Measurements from ENCODE around the gene FTCDNL1.

FTCDNL1 gene

DNA sequence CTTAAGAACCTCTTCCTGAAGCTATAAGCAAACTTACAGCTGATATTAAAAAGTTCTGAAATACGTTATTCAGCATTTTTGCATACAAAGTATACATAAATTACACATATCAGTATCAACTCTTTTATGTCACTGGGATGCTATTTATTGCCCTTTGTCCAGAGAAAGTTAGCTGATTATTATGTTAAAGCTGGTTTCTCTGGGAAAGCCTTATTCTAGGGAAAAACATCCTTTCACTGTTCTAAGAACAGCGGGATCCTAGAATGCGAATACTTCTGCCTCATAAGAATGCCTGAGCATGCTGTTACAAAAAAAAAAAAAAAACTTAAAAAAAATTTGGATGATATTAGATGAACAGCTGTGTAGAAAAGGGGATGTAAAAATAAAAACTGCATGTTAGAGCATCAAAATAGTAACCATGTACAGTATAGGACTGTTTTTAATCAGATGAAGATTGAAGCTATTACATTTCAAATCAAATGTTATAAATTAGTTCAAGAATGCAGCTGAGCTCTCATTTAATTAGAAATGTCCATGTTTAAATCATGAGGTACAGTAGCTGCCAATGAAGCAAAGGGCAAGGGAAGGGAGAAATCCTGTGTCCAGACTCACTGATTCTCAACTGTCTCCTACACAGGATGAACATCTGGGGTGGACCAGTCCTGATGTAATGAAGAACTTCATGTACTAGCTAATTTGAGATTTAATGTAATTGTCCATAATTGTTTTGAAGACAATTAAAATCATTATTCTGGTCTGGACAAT is 8.2 kb downstream of the FTCDNL1 start:
- DNase-seq (ENCODE audit: low spot score): no peak

- DNase-seq (ENCODE audit: low spot score): no peak
These were observed 9.6 kb downstream of the FTCDNL1 start for GRCh38 chr2:199841409-199841808.

DNA sequence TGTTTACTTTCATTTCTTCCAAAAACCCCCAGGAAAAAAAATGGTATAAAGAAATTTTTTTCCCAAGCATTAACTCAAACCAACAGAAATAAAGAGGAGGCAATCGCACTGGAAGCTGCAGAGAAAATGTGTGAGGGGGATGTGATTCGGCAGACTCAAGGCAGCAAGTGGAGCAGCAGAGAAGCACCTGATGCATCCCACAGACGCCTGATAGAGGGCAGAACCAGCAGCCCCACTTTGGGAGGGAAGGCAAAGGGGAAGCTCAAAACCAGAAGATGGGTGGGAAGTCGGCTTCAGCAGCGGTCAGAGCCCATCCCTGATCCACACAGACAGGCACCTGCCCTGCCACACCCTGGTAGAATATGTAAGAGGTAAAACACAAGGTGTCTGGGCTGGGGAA is 12.6 kb downstream of the FTCDNL1 start:
- no peak for DNase-seq (ENCODE audit: low spot score)

DNA sequence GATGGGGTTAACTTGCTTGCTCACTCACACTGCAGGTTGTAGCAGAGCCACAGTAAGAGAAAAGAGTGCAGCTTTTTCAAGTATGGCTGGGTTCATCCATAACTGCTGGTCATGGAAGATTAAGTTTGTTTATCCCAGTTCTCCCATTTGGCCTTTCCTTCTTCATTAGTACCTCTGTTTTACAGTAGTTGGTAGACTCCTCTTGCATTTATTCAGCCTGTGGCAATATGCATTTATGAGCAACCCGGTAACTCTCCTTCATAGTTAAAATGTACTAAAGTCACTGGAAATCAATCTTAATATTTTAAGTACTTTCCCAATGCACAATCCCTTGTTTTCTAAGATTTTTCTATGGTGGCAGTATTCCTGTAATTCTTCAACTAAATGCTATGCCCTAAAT is 14.0 kb downstream of the FTCDNL1 start:
- DNase-seq (ENCODE audit: low spot score): no peak

DNA sequence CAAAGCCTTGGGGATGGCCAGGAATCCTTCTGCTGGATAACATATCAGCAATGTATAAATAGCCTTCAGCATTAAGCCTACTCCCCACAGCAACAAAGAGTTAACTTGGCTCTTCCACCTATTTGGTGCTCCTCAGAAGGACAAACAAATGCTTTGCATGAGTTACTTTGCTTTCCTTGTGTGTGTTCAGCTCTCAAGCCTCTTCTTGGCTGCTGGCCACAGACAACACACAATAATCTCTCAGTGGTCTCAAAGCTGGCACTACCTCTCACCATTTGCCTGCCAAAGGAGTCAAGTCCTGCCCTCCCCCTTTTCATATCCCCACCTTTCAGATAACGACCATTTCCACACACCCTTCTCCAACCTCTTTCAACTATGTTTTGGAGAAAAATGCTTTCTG is 17.5 kb downstream of the FTCDNL1 start:
- DNase-seq (ENCODE audit: low spot score): no peak

GRCh38 chr2:199830531-199830930 is 20.5 kb downstream of the FTCDNL1 start:
- no peak for DNase-seq (ENCODE audit: low spot score)

DNA sequence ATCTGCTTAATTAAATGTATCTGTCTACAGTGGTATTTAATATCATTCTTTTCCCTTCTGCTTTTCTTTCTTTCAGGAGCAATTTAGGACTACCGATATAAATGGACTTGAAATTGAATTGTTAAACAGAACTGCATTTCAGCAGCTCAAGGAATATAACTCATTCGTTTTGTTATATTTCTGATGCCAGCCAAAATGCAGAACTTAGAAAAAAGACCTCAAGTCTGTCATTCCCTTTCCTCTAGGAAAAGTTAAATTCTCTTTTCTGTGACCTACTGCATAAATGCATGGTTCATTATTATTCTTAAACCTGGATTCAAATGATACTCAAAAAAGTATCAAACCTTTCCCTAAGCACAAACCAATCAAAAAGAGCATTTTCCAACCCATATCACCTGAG is 21.4 kb downstream of the FTCDNL1 start:
- no peak for DNase-seq (ENCODE audit: low spot score)

- no peak for DNase-seq (ENCODE audit: low spot score)
These were observed 31.2 kb downstream of the FTCDNL1 start for GRCh38 chr2:199819746-199820145.

DNA sequence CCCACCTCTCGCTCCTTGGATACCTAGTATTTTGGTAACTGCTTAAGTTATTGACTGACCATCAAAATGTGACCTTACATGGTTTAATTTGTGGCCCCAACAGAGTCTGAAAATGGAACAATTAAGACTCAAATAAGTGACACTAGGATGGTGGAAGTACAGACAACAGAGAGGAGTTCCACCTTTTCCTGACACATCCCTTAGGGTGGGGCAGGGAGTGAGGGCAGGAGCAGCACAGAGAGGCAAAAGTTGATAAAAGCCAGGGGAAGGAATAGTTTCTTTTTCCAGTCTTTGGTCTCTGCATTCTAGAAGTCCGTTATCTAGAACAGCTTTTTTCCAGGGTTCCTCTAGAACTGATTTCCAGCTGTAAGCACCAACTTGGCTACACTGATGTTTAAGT is 32.2 kb downstream of the FTCDNL1 start:
- DNase-seq (ENCODE audit: low spot score): no peak

DNA sequence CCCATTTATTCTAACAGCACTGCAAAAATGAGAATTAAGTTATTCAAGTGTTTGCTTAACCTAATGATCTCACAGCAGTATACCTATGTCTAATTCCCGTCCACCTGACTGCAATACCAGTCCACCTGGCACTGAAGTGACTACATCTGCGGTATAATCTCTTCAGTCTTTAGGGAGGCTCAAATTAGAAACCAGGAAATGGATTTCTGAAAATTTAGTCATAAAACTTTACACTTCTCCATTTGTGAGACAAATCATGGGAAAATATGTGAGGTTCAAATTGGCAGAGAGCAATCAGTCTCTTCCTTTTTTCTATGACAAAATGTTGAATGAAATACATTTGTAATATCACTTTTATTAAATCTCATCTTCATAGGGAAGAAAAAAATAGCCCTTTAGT is 33.0 kb downstream of the FTCDNL1 start:
- DNase-seq (ENCODE audit: low spot score): no peak

- DNase-seq (ENCODE audit: low spot score): no peak
These were observed 36.2 kb downstream of the FTCDNL1 start for GRCh38 chr2:199814817-199815211.

- DNase-seq (ENCODE audit: low spot score): no peak
These were observed 36.7 kb downstream of the FTCDNL1 start for GRCh38 chr2:199814101-199814816.

GRCh38 chr2:199812493-199812892 is 38.5 kb downstream of the FTCDNL1 start:
- no peak for DNase-seq (ENCODE audit: low spot score)

GRCh38 chr2:199811346-199811745 is 39.6 kb downstream of the FTCDNL1 start:
- DNase-seq (ENCODE audit: low spot score): no peak

- peak; percentile 37 for DNase-seq (ENCODE audit: low spot score)
These were observed 40.4 kb downstream of the FTCDNL1 start for GRCh38 chr2:199810422-199811171.

DNA sequence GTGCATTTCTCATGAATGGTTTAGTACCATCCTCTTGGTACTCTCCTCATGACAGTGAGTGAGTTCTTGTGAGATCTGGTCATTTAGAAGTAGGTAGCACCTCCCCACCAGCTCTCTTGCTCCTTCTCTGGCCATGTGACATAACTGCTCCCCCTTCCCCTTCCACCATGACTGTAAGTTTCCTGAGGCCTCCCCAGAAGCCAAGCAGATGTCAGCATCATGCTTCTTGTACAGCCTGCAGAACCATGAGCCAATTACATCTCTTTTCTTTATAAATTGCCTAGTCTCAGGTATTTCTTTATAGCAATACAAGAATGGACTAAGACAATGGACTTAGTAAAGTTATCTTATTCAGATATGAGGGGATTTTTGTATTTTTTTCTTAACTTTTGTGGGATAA is 43.0 kb downstream of the FTCDNL1 start:
- no peak for DNase-seq (ENCODE audit: low spot score)

GRCh38 chr2:199806179-199806578 is 44.8 kb downstream of the FTCDNL1 start:
- DNase-seq (ENCODE audit: low spot score): no peak

DNA sequence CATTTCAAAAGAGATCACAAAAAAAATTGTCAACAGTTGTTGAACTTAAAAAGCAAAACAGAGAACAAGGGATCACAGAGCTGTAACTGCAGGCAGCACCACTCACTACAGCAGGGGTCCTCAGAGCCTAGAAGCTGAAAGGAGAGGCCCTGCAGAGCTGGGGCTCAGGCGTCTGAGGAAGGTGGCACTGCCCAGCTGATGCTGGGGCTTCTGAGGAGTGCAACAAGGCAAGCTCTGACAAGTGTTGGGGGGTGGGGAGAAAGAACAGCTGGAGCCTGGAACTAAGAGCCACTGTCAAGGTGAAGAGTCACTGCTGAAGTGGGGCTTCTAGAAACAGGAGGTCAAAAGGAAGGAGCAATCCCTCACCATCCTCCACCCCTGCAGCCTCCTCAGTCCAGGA is 46.2 kb downstream of the FTCDNL1 start:
- no peak for DNase-seq (ENCODE audit: low spot score)

GRCh38 chr2:199798831-199799580 is 52.0 kb downstream of the FTCDNL1 start:
- peak; percentile 37 for DNase-seq (ENCODE audit: low spot score)

DNA sequence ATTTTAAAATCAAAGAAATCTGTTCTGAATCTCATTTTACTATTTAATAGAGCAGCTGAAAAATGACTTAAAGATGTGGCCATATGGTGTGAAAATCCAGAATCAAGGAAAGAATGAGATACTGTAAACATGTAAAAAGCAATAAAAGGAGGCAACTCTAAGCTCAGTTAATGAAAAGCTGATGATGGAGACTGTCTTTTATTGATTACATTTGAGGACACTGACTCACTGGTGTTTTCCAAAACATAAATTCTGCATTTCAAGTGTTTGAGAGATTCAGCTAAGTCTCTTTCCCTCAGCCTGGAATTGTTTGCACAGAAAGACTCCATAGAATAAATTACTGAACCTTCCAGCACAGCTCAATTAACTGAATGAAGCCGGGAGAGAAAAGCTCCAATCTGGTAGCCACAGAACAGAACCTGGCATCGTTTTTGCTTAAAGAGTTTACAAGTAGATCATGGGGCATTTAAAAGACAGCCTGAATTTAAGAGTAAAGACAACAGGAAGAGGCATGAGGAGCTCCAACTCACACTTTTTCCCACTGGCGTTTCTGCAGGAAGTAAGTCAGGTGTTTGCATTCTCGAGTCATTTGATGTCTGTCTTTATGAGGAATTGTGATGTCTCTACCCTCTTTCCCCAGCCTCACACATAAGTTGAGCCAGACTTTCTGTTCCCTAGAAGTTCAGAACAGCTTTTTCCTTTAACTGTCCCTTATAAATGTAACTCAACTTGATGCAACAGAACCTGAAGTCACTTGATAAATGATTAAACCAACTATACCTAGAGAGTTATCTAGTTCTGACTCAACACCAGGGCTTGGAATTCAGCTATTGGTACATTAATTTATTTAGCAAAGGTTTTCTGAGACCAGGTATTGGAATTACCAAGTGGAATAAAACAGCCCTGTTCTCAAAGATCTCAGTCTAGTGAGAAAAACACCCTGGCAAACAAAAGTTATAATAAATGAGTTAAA is 53.3 kb downstream of the FTCDNL1 start:
- no peak for DNase-seq (ENCODE audit: low spot score)

GRCh38 chr2:199792381-199792780 is 58.6 kb downstream of the FTCDNL1 start:
- DNase-seq (ENCODE audit: low spot score): no peak
